H54 (cell line): ENCODE results near the gene FAM222A.

Experiments used
- DNase-seq: peaks from one replicate; pipeline ENCODE4 v3.0.0; 2011; ENCODE audit warnings: low spot score, mixed read lengths; ENCODE audit not compliant: insufficient read length
- FAIRE-seq: peaks from 3 replicates; lab custom pipeline; 2011; peaks lifted over from hg19 to GRCh38; lab: Jason Lieb, UNC
- POLR2A ChIP-seq: IDR thresholded peaks from 2 replicates; pipeline ENCODE4 v1.6.1; 2011; ENCODE audit warnings: low read depth, mild to moderate bottlenecking, low read length

Gene FAM222A

GRCh38 chr12:109808876-109809646 is 95.4 kb downstream of the FAM222A start:
- DNase-seq: no peak
- TF ChIP-seq POLR2A: no peak
- no peak for FAIRE-seq

- DNase-seq (no peak), FAIRE-seq (no peak)
- TF ChIP-seq POLR2A: no peak
Observed at GRCh38 chr12:109810954-109811623, 97.5 kb downstream of the FAM222A start.

GRCh38 chr12:109811624-109811995 is 98.0 kb downstream of the FAM222A start:
- FAIRE-seq: no peak
- TF ChIP-seq POLR2A: no peak

GRCh38 chr12:109813810-109814416 is 100.3 kb downstream of the FAM222A start:
- TF ChIP-seq POLR2A: no peak
- DNase-seq (no peak), FAIRE-seq (no peak)

More at GRCh38 chr12:109811624-109811995, 98.0 kb downstream of the FAM222A start:
- no peak for DNase-seq

GRCh38 chr12:109814600-109815150 is 101.0 kb downstream of the FAM222A start:
- FAIRE-seq (no peak), DNase-seq (no peak)
- TF ChIP-seq POLR2A: no peak

GRCh38 chr12:109815225-109815624 is 101.6 kb downstream of the FAM222A start:
- TF ChIP-seq POLR2A: no peak
- no peak for FAIRE-seq

GRCh38 chr12:109815757-109816617 is 102.4 kb downstream of the FAM222A start:
- no peak for TF ChIP-seq POLR2A
- FAIRE-seq (no peak), DNase-seq (no peak)

More at GRCh38 chr12:109815225-109815624, 101.6 kb downstream of the FAM222A start:
- DNase-seq: no peak

- no peak for DNase-seq
- TF ChIP-seq POLR2A: no peak
- no peak for FAIRE-seq
Observed at GRCh38 chr12:109816870-109817269, 103.2 kb downstream of the FAM222A start.

- no peak for FAIRE-seq
- no peak for TF ChIP-seq POLR2A
Observed at GRCh38 chr12:109817627-109818231, 104.1 kb downstream of the FAM222A start.

GRCh38 chr12:109818253-109818652 is 104.6 kb downstream of the FAM222A start:
- FAIRE-seq (no peak), DNase-seq (no peak)
- TF ChIP-seq POLR2A: no peak

More at GRCh38 chr12:109817627-109818231, 104.1 kb downstream of the FAM222A start:
- DNase-seq: no peak

GRCh38 chr12:109818905-109819500 is 105.4 kb downstream of the FAM222A start:
- peak; percentile 30 for FAIRE-seq
- no peak for TF ChIP-seq POLR2A
- peak; percentile 73 for DNase-seq
